GM23338 (cell line): Measurements from ENCODE around the gene BCAS1. TPM values are rescaled to one million over a fixed set of nuclear protein-coding genes. Genes with fewer than 3 reads are reported as not detected.

Source experiments
- ATAC-seq: fragments of 200-7000 bp; cut with Tn5 transposase; 3 replicates; pipeline ENCODE4 v1.9.1; 2020
- DNase-seq: peaks from one replicate; pipeline ENCODE4 v3.0.0-alpha.2; 2015; ENCODE audit warnings: low spot score
- H2AFZ ChIP-seq: fragments of 200-600 bp; sonication (generic); 2 replicates; pipeline ENCODE4 v1.8.0; 2016; ENCODE audit warnings: antibody characterized with exemption, mild to moderate bottlenecking, moderate library complexity
- H3F3A ChIP-seq: fragments of 200-600 bp; sonication (generic); replicated peaks from 2 replicates; pipeline ENCODE4 v1.8.0; 2017; ENCODE audit warnings: antibody characterized with exemption, mixed run types, low read depth
- H3K27ac ChIP-seq: fragments of 200-600 bp; sonication (generic); 2 replicates; pipeline ENCODE4 v1.6.1; 2016; ENCODE audit warnings: low read depth
- H3K27me3 ChIP-seq: fragments of 200-600 bp; sonication (generic); 2 replicates; pipeline ENCODE4 v1.8.0; 2016; ENCODE audit warnings: mild to moderate bottlenecking, mixed run types, moderate library complexity; ENCODE audit not compliant: insufficient read depth
- H3K36me3 ChIP-seq: fragments of 200-600 bp; sonication (generic); 2 replicates; pipeline ENCODE4 v1.8.0; 2016; ENCODE audit warnings: mild to moderate bottlenecking; ENCODE audit not compliant: insufficient read depth
- H3K4me1 ChIP-seq: fragments of 200-600 bp; sonication (generic); 2 replicates; pipeline ENCODE4 v1.8.0; 2016; ENCODE audit warnings: mild to moderate bottlenecking, moderate library complexity; ENCODE audit not compliant: insufficient read depth
- H3K4me2 ChIP-seq: fragments of 200-600 bp; sonication (generic); 2 replicates; pipeline ENCODE4 v1.7.1; 2017; ENCODE audit warnings: mixed run types
- H3K4me3 ChIP-seq: fragments of 200-600 bp; sonication (generic); 2 replicates; pipeline ENCODE4 v1.6.1; 2016; ENCODE audit warnings: mixed run types
- H3K79me2 ChIP-seq: fragments of 200-600 bp; sonication (generic); replicated peaks from 2 replicates; pipeline ENCODE4 v1.8.0; 2017; ENCODE audit warnings: mild to moderate bottlenecking; ENCODE audit not compliant: insufficient read depth
- H3K9me2 ChIP-seq: fragments of 200-600 bp; sonication (generic); 2 replicates; pipeline ENCODE4 v1.8.0; 2017; ENCODE audit not compliant: insufficient read depth
- H4K20me1 ChIP-seq: fragments of 200-600 bp; sonication (generic); replicated peaks from 2 replicates; pipeline ENCODE4 v1.8.0; 2017; ENCODE audit warnings: mild to moderate bottlenecking; ENCODE audit not compliant: insufficient read depth
- H3K27ac Mint-ChIP-seq: 2 replicates; pipeline ENCODE4 v1.8.0; 2020; ENCODE audit warnings: inconsistent platforms, mild to moderate bottlenecking, moderate library complexity, mixed read lengths
- H3K27me3 Mint-ChIP-seq: 3 replicates; pipeline ENCODE4 v1.8.0; 2022; ENCODE audit warnings: low read depth, mild to moderate bottlenecking, moderate library complexity, mixed read lengths, inconsistent platforms; ENCODE audit not compliant: insufficient read depth, poor library complexity
- H3K36me3 Mint-ChIP-seq: 3 replicates; pipeline ENCODE4 v1.8.0; 2021; ENCODE audit warnings: low read depth, mild to moderate bottlenecking, inconsistent platforms, moderate library complexity, mixed read lengths
- H3K4me1 Mint-ChIP-seq: 3 replicates; pipeline ENCODE4 v1.8.0; 2020; ENCODE audit warnings: mild to moderate bottlenecking, inconsistent platforms, mixed read lengths
- H3K4me3 Mint-ChIP-seq: 3 replicates; pipeline ENCODE4 v1.8.0; 2021; ENCODE audit warnings: moderate library complexity, mild to moderate bottlenecking, inconsistent platforms, mixed read lengths
- H3K9me3 Mint-ChIP-seq: 3 replicates; pipeline ENCODE4 v1.8.0; 2020; ENCODE audit warnings: moderate library complexity, mild to moderate bottlenecking, inconsistent platforms, mixed read lengths
- CTCF ChIP-seq, 2 experiments: fragments of 200-600 bp in 1 of 2; sonication (generic) in 1 of 2; conservative IDR thresholded peaks; 2 replicates each; pipeline versions ENCODE4 v1.5.1 to v1.6.1; 2016 to 2017; ENCODE audit warnings: antibody characterized with exemption in 2 of 2, low read depth in 2 of 2, mild to moderate bottlenecking in 2 of 2, moderate library complexity in 1 of 2
- ETS1 ChIP-seq: IDR thresholded peaks from 2 replicates; pipeline ENCODE4 v1.6.1; 2016; ENCODE audit warnings: antibody characterized with exemption
- JUNB ChIP-seq: IDR thresholded peaks from one replicate; pipeline ENCODE4 v1.6.1; 2016; ENCODE audit warnings: antibody characterized with exemption; ENCODE audit not compliant: unreplicated experiment
- NANOG ChIP-seq: IDR thresholded peaks from 2 replicates; pipeline ENCODE4 v1.6.1; 2016; ENCODE audit warnings: antibody characterized with exemption, borderline replicate concordance
- REST ChIP-seq: IDR thresholded peaks from one replicate; pipeline ENCODE4 v1.6.1; 2018; ENCODE audit warnings: antibody characterized with exemption; ENCODE audit not compliant: unreplicated experiment
- STAT1 ChIP-seq: IDR thresholded peaks from one replicate; pipeline ENCODE4 v1.6.1; 2016; ENCODE audit warnings: antibody characterized with exemption; ENCODE audit not compliant: unreplicated experiment
- ZNF331 ChIP-seq: fragments of 250-450 bp; sonication (Bioruptor Pico); IDR thresholded peaks from 2 replicates; pipeline ENCODE4 v1.5.0; 2020; ENCODE audit warnings: low read depth, mild to moderate bottlenecking, moderate library complexity
- polyA plus RNA-seq: library from polyadenylated mRNA; unstranded; fragments of >200 nt; fragmentation: Nextera tagmentation; extraction: Ambion mirVana; gene quantifications from 2 replicates; pipeline ENCODE4 v1.2.1, GENCODE V29; 2016
- total RNA-seq: library from RNA; depleted of rRNA; stranded (reverse); fragments of >200 nt; shearing (Covaris generic); gene quantifications from 2 replicates; pipeline ENCODE4 v1.2.3, GENCODE V29; 2014

Gene BCAS1
- total and polyA plus RNA-seq, 2 experiments from 2014 or later = 0.17 to 0.19 TPM

- no peak overlapping the region for H3K4me2 ChIP-seq
- H3K4me1 Mint-ChIP-seq = no peaks in the 10 kb centered on the region
Measured at GRCh38 chr20:54084727-54085388, 14.5 kb upstream of the BCAS1 start.

More at GRCh38 chr20:54084727-54085388, 14.5 kb upstream of the BCAS1 start:
- Mint-ChIP-seq H3K36me3 (no peaks in the 10 kb centered on the region), H3K9me3 (no peaks in the 10 kb centered on the region), H3K4me3 (no peak overlapping the region), H3K27me3 (no peaks in the 10 kb centered on the region), H3K27ac (no peak overlapping the region)
- TF ChIP-seq ZNF331 = no peak
- TF ChIP-seq CTCF (conservative IDR thresholded peaks at IDR 0.05; ENCODE audit: low read depth in 2 of 2) = no peak
- no peak for TF ChIP-seq REST
- TF ChIP-seq NANOG = no peak
- TF ChIP-seq STAT1 = no peak
- no peak for TF ChIP-seq ETS1
- no peak for TF ChIP-seq JUNB
- Histone ChIP-seq H2AFZ (no peak overlapping the region), H3K79me2 (no peaks in the 10 kb centered on the region), H3K9me2 (no peaks in the 10 kb centered on the region), H3F3A (no peaks in the 10 kb centered on the region), H3K27ac (no peak overlapping the region), H4K20me1 (no peaks in the 10 kb centered on the region), H3K36me3 (no peaks in the 10 kb centered on the region), H3K4me1 (no peaks in the 10 kb centered on the region), H3K4me3 (no peak overlapping the region), H3K27me3 (no peaks in the 10 kb centered on the region)
- DNase-seq (no peak), ATAC-seq (no peak)
